ENCODE results near the gene HOXA3. TPM values are rescaled to one million over a fixed set of nuclear protein-coding genes. Genes with fewer than 3 reads are reported as not detected.

HOXA3 gene
- total and polyA plus RNA-seq, 2 of the 13 experiments (the other 11 are each of a cell fraction or from before 2014, with no cell fraction given): 2.9 to 4.6 TPM

DNA sequence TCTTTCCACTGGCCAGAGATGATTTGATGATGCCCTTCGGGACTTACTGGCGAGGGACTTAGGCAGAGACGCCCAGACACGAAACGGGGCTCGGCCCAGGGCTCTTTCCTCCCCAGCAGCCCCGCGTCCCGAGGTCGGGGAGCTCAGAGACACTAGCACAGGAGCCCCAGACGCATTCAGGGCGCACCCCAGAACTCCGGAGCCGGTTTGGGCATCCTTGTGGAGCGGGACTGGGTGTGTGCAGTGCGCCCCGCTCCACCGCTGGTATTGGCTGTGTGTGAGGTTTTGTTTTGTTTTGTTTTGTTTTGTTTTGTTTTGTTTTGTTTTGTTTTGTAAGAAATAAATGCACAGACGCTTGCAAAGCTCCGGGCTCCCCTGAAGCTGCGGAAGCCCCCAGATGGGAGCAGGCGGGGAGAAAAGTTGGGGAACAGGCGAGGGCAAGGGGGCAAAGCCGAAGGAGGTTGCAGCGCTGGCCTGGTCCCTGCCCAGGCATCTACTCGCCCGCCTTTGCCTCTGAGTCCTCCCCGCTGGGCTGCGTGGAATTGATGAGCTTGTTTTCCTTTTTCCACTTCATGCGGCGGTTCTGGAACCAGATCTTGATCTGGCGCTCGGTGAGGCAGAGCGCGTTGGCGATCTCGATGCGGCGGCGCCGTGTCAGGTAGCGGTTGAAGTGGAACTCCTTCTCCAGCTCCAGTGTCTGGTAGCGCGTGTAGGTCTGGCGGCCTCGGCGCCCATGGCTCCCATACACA lies 7.0 kb downstream of the HOXA3 start (continued):
- TF ChIP-seq ZNF891 (CRISPR knock-in tag; IDR thresholded peaks at IDR 0.05) (no peak), ZFP36L2 (CRISPR knock-in tag; IDR thresholded peaks at IDR 0.05) (no peak), ZNF776 (CRISPR knock-in tag; IDR thresholded peaks at IDR 0.05) (no peak), ZNF879 (CRISPR knock-in tag; IDR thresholded peaks at IDR 0.05) (no peak)

DNA sequence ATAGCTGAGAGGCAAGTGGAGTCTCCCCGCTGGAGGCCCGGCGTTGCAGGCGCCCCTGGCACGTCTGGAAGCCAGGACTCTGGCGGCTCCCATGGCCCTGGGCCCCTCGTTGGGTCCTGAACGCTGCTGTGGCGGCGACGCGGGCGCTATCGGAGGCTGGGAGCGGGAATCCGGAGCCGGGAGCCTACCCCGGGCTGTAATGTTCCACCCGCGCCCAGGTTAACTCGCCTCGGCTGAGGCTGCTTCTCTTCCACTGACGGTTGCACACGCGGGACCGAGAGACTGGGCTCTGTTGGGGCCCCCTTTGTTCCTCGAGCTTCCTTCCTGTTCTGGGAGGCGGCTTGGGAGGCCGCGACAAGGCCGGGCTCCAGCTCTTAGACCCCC lies 7.6 kb downstream of the HOXA3 start:
- ChIA-PET POLR2A (no interaction called here), CTCF (ENCODE audit: low intra/inter-chr PET ratio, low total read pairs) (interaction anchor here (1.6 to 1.8 kb wide), 2 partner anchors 291 to 301 kb away, joined by 4 to 14 read pairs; no protein-coding TSS in a partner anchor)
- no TSS peak for BruUV-seq (replicated peaks)
- no peaks in the 10 kb centered on the region for H3K9me3 ChIP-seq (ENCODE audit: low read length)
- H3K4me1 ChIP-seq (ENCODE audit: insufficient read depth, low read length): peaks cover 27% of the 10 kb centered on the region
- no peaks in the 10 kb centered on the region; a peak in 2 of 5 replicates for H3K36me3 ChIP-seq (replicated peaks in 1 of 2; ENCODE audit: control insufficient read depth in 1 of 2, insufficient read depth in 2 of 2, low read length in 2 of 2)
- no peak for DNase-seq (ENCODE audit: low spot score)
- no peaks in the 10 kb centered on the region for H3K27me3 ChIP-seq (ENCODE audit: control insufficient read depth in 1 of 2, insufficient read depth in 2 of 2, low read length in 2 of 2)
- intact Hi-C loops (cut with micrococcal nuclease; ENCODE audit: unreplicated experiment): loop anchor here (5.0 kb wide), 1 partner anchor 767 kb away; no protein-coding TSS in a partner anchor
- ATAC-seq: no peak
- H2AFZ ChIP-seq (ENCODE audit: low read length): no peak overlapping the region
- H3K79me2 ChIP-seq (ENCODE audit: insufficient read depth, low read length): peaks cover 5% of the 10 kb centered on the region
- no peak for FAIRE-seq
- TF ChIP-seq ZMAT3 (CRISPR knock-in tag; conservative IDR thresholded peaks at IDR 0.05) (no peak), ATF7-NPFF (CRISPR knock-in tag; IDR thresholded peaks at IDR 0.05; ENCODE audit: low read depth) (no peak), SETDB1 (CRISPR knock-in tag; IDR thresholded peaks at IDR 0.05; ENCODE audit: borderline replicate concordance) (no peak)
- TF ChIP-seq, protein P1, sequence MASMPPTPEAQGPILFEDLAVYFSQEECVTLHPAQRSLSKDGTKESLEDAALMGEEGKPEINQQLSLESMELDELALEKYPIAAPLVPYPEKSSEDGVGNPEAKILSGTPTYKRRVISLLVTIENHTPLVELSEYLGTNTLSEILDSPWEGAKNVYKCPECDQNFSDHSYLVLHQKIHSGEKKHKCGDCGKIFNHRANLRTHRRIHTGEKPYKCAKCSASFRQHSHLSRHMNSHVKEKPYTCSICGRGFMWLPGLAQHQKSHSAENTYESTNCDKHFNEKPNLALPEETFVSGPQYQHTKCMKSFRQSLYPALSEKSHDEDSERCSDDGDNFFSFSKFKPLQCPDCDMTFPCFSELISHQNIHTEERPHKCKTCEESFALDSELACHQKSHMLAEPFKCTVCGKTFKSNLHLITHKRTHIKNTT (CRISPR knock-in tag; IDR thresholded peaks at IDR 0.05): no peak
- H3K4me3 ChIP-seq (replicated peaks in 1 of 3; ENCODE audit: insufficient read depth in 1 of 3, low read depth in 2 of 3, low read length in 3 of 3): no peak overlapping the region
- no peak overlapping the region for H3K4me2 ChIP-seq (ENCODE audit: low read depth, low read length)
- H3K27ac ChIP-seq (ENCODE audit: extremely low read length, insufficient read depth, low read length): no peak overlapping the region
- in situ Hi-C loops (cut with HindIII; ENCODE audit: extremely low pct_ligation_motif_present, low pct_unique_long_range_greater_than_20kb): no loop called here
- H4K20me1 ChIP-seq (ENCODE audit: insufficient read depth, low read length): no peaks in the 10 kb centered on the region
- WGBS (ENCODE audit: low lambda C conversion rate): 96% methylated on average over 23 of the region's 31 CpGs
- H3K9ac ChIP-seq (ENCODE audit: insufficient read depth, low read depth, low read length): no peak overlapping the region

Measured in HepG2 (cell line).